GM12872 (cell line): ENCODE results near the gene NEURL2.
A peak's percentile ranks its signal among the peaks of the same experiment; 100 is the strongest.

Experiments used
- CTCF ChIP-seq: IDR thresholded peaks from 3 replicates; pipeline ENCODE4 v1.5.1; 2011; ENCODE audit warnings: low read depth, mild to moderate bottlenecking, low read length, moderate library complexity; ENCODE audit not compliant: insufficient read depth

NEURL2 gene

GRCh38 chr20:45892049-45892825, 1.2 kb upstream of the NEURL2 start:
- TF ChIP-seq CTCF = no peak

- peak; percentile 64 for TF ChIP-seq CTCF
These were observed 677 bp downstream of the NEURL2 start for GRCh38 chr20:45890077-45890984.

- no peak for TF ChIP-seq CTCF
These were observed 2.3 kb downstream of the NEURL2 start for GRCh38 chr20:45888681-45889080.

- TF ChIP-seq CTCF = no peak
These were observed 3.7 kb downstream of the NEURL2 start, which contains the start of gene SPATA25 for GRCh38 chr20:45887346-45887715. Gene SPATA25 (minus strand): TSS chr20:45887622. CDS start chr20:45887590, 32 bp downstream.

GRCh38 chr20:45886590-45887345, 4.2 kb downstream of the NEURL2 start:
- no peak for TF ChIP-seq CTCF

- no peak for TF ChIP-seq CTCF
These were observed 7.9 kb downstream of the NEURL2 start for GRCh38 chr20:45883100-45883469.
